ENCODE measurements around the gene PDE8A.
"Not testable (repeated sequence)": the region's sequence is repeated elsewhere in the genome, so short reads cannot be mapped to it uniquely, and the experiment has no call there.

Gene PDE8A

DNA sequence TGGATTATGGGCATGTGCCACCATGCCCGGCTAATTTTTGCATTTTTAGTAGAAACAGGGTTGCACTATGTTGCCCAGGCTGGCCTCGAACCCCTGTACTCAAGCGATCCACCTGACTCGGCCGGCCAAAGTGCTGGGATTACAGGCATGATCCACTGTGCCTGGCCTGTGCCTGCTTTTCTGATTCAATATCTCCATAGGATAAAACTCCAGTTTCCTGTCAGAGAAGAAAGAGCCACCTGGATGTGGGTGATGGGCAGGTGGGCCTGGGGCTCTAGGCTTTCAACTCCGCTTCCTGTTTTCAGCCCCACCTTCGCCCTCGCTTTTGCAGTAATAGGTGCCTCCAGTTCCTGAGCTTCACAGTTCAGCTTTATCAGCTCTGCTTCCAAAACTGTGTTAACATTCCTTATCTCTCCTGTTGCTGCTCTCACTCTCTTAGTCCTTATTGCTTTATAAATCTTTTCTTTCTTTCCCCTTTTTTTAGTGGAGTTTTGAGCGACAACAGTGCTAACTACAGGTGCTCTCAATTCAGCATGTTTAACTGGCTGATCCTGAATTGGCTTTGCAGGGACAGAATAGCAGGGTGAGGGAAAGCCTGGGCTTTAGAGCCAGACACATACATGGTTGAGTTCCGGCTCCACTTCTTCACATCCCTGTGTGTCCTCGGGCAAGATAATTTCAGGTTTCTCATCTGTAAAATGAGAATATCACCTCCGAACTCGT lies 21.1 kb upstream of the PDE8A start:
- no peak for DNase-seq

DNA sequence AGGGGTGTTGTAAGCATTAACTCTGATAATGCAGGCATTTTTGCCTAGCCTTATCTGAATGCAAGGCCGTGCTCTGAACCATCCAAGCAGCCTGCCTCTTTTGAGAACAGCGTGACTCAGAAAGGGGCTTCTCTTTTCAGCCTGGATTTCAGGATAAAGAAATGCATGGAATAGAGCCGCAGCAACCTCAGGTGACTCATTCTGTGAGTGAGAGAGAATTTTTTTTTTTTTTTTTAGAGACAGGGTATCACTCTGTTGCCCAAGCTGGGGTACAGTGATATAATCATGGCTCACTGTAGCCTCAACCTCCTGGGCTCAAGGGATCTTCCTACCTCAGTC lies 20.6 kb upstream of the PDE8A start:
- peak; percentile 66 for DNase-seq

DNA sequence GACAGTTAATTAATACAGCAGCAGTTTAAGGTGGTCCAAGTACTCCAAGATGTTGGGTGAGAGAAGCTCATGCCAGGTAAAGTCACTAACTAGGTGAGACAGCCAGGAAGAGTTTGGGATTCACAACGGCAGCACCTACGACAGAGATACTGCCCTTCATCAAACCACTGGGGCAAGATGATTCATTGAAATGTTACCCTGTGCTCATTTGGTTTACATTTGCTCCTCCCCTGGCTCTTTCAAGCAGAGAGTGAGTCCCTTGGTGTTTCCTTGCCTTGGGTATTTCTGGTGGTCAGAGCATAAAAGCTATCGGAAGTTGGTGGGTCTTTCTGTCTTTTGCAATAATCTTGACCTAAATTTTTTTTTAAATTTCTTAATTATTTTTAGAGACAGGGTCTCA lies 19.9 kb upstream of the PDE8A start:
- no peak for DNase-seq

DNA sequence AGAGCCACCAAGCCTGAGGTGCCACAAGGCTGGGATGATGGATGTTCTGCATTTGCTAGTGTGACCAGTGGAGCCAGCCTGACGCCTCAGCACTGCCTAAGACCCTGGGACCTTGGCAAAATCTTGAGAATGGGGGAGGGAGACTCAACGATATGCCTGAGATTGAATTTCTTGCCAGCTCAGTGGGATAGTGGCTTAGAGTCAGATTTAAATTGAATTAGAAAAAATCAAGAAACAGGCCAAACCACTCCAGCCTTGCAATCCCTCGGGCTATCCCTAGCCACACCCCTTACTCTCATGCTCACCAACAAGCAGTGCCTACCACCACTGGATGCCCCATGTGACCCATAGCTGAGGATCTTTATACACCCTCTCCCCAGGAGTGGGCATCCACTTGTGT lies 18.7 kb upstream of the PDE8A start:
- no peak for DNase-seq

DNA sequence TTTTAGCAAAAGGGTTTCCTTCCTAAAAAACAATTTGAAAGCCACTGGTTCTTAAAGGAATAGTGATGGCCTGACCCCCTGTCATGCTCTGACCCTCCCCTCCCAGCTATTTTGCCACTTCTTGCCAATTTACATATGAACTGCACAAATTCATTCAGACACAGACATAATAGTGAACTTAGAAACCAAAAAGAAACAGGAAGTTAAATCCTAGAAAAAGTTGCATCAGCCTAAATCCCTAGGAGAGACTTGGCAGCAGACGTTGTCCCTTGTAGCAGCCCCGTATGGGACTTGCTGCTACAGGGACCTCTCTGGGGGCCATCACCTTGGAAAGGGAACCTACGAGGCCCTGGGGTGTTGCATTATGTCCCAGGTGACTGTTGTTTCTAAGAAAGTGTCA lies 14.3 kb upstream of the PDE8A start:
- peak; percentile 43 for DNase-seq

DNA sequence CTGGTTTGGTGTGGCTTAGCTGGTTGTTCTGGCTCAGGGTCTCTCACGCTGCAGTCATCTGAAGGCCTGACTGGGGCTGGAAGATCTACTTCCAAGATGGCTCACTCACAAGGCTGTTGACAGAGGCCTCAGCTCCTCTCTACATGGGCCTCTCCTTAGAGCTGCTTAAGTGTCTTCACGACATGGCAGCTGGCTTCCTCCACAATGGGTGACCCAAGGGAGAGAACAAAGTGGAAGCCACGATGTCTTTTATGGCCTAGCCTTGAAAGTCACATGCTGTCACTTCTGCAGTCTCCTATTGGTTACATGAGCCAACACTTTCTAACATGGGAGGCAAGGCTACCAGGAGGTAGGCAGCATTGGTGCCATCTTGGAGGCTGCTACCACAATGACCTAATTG lies 13.4 kb upstream of the PDE8A start:
- DNase-seq: no peak

DNA sequence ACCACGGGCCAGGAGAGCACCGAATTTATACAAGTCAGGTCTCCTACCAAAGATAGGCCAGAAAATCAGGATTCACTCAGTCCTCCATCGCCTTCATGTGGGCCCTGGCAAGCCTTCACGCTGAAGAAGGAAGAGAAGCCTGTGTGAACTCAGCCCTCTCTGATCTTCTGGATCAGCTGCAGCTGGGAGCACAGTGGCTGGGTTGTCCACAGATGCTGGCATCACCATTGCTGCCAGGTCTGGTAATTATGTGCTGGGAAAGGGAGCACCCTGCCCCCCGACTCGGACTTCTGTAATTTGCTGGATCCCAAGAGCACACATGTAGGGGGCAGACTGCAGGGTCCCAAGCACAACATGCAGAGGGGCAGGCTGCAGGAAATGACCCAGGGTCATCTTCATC lies 12.4 kb upstream of the PDE8A start:
- DNase-seq: no peak

DNA sequence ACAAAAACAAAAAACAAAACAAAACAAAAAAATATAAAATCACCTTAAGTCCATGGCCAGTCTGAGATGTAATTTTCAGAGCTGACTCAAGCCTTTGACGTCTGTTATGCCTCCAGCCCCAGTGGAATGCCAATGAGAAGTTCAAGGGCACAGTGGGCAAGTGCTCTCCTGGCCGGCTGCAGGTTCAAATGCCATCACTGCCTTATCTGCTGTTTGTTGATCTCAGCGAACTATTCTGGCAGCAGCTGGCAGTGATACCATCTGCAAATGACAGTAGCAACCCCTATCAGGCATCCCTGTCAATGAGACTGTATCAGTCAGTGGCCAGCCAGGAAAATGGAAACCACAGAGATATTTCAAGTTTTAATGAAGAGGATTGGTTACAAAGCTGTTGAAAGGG lies 10.8 kb upstream of the PDE8A start:
- no peak for DNase-seq

DNA sequence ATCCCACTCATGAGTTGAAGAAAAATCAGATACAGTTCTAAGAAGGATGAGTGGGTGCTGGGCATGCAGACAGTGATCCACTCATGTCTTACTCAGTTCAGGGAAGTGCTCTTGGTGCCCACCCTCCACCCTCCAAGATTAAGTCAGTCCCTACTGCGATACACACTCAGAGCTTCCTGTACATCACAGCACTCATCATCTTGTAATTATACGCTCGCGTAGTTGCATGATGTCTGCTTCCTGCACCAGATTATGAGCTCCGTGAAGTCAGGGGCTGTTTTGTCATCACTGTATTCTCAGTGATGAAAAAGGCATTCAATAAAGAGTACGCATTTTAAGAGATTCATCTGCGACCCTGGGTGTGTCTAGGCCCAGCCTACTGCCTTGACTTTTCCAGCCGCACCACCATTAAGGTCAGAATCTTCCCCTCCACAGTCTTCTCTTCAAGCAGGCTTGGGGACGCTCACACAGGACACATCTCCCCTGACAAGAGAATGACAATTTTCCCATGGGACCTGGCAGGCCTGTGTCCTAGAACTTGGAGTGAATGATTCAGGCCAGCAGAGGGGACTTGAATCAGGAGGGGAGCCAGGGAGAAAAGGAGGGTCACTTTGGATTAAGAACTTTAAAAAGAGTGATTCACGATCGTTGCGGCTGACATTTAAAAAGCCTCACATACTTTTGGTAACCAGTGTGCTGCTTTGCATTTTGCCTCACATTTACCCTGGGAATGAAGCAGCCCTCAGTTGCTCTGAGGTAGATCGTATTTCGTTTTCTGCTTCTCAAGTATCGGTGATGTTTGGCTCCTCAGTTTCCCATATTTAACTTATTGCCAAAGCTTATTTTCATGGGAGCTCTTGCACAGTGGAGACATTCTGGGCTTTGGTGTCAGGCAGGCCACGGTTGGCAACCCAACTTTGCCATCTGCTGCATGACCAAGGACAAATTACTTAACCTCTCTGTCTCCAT lies 7.9 kb upstream of the PDE8A start:
- DNase-seq: peak; percentile 65

DNA sequence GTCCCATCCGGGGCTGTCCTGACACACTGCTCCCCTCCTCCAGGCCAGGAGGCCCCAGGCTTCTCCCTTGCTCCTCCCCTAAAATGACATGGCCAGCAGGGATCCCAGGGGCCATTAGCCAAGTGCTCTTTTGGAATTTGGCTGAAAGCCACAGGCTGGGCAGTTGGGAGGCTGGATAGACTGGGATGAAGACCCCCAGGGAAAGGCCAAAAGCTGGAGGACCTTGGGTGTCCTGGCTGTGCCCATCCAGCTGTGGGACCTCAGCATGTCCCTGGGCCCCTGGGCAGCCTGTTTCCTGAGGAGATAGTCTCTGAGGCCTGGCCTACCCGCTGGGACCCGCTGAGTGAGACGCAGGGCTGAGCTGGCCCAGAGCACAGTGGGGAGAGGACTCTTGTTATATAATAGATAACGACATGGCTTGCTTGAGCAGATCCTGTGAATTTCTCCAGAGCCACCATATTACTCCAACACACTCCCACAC lies 5.7 kb upstream of the PDE8A start:
- DNase-seq: no peak

DNA sequence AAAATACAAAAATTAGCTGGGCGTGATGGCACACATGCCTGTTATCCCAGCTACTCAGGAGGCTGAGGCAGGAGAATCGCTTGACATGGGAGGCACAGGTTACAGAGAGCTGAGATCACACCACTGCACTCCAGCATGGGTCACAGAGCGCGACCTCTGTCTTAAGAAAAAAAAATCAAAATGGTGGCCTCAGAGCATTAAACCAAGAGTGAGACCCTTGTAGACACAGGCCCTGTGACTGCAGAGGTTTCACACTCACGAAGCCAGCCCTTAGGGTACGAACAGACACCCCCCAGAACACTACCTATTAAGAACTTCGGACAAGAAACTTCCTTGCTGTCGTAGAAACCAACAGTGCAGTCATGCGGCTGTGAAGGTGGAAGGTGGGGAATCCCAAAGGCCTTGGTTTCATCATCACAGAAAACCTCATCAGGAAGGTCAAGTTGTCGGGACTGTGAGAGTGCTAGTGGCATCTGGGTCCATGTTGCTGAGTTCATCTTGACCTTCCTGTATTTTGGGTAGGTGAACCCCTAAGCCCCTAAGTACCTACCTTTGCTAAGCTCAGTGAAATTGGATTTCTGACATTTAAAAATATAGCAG lies 4.8 kb upstream of the PDE8A start:
- DNase-seq: no peak

DNA sequence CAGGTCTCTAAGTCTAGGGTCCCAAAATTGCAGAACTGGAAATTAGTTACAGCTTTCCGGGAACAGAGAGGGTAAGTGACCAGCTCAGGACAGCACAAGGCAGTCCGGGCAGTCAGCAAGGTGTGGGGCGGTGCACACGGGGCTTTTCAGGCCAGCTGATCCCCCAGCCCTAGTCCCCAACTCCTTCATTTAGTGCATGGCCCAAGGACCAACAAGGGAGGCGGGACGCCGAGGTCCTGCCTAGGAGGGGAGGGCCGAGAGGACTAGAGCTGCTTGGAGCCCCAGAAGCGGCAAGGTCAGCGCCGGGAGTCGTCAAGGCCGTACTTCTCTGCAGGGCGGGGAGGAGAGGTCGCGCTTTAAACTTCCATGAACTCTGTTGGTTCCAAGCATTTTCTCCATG lies 2.0 kb upstream of the PDE8A start:
- no peak for DNase-seq

DNA sequence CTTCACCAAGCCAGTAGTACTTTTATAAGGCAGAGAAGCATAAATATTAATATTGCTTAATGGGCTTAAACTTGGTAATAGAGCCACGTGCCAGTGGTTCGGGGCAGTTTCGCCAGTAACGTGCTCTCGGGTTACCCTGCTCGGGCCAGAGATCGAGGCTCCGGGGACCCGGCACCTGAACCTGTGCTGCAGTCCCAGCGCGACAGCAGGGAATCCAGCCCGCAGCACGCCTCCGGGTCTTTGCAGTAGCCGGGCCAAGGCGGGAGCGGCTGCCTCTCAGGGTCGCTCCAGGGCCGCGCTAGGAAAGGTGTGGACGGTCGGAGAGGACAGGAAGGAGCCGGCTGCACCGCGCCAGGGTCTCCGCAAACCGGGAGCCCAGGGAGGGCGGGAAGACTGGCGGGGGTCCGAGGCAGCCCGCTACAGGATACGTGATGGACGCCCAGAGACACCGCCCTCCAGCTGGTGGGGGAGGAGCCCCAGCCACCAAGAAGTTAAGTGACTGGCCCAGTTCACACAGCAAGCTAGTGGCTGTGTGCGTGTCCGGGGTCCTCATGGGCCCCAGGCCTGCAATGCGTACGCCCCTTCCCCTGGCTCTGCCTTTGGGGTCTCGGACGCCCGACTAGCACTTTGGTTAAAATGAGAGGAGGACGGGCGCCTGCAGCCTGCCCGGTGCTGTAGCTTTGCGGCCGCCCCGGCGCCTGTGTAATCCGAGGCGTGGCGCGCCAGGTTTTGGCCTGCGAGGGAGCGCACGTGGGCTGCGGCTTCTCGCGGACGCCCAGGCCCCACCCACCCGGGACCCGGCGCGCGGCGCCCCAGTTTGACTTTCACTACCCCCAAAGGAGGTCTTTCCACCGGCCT lies 1.2 kb upstream of the PDE8A start:
- DNase-seq: peak; percentile 81

DNA sequence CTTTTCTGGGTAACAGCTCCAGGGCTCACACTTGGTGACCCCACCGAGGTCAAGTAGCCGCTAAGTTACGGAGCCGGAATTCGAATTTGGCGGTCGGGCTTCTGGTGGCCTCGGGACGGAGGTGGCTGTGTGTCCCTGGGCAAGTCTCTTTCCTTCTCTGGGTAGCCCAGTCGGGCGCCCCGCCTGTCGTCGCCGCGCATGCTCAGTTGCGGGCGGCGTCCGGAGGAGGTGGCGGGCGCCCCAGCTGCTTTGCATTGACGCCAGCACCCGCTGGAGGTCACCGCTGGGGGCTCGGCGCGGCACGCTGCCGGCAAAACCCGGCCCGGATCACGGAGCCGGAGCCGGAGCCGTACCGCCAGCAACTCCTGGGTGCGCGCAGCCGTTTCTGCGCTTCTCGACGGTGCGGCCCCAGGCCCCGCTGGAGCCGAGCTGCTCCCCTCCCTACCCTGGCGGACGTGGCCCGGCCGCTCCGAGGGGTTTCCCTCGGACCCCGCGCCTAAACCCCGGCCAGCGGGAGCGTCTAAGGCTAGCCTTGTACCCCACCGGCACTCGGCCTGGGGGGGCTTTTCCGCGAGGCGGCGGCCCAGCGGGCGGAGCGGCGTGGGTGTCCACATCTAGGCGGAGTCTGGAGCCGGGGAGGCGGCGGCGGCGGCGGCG lies 474 bp upstream of the PDE8A start:
- peak; percentile 97 for DNase-seq

DNA sequence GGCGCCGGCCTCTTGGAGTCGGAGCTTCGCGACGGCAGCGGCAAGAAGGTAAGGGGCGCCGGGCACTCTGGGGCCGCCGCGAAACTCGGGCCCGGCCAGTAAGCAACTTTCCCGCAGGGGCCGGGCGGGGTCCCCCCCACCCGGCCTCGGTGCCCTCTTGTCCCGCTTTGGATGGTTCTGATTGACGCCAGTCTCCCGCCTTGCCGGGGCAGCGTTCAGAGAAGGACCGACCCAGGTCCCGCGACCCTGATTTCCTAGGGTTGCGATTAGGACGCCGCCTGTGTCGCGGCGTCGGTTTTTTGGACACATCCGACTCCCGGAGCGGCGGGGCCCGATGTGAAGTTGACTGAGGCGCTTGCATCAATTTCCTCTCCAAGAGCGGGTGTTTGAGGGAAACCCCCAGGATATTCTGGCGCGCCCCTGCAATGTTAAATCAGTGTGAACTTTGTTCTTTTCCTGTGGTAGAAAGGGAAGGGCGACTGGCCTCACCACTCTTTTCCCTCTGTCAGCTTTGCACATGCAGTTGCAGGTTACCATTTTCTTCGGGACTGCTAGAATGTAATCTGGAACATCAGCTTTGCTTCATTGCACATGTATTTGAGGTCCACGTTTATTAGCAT lies 755 bp downstream of the PDE8A start:
- DNase-seq: no peak

DNA sequence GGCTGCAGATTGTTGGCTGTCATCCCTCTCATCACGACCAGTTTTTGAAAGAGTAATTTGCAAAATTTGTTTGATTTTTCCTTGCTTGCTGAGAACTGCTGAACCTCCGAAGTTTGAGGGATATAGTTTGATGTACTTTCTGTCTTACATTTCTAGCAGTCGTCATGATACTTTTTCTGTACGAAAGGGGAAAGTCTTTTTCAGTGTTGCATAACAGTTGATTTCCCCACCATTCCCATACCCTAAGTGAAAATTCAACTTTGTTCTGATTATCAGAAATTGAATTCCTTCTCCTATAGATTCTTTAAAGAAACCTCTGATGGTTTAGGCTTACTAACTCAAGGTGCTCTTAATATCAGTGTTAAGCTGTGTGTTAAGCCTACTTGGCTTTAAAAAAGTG lies 1.6 kb downstream of the PDE8A start:
- no peak for DNase-seq

DNA sequence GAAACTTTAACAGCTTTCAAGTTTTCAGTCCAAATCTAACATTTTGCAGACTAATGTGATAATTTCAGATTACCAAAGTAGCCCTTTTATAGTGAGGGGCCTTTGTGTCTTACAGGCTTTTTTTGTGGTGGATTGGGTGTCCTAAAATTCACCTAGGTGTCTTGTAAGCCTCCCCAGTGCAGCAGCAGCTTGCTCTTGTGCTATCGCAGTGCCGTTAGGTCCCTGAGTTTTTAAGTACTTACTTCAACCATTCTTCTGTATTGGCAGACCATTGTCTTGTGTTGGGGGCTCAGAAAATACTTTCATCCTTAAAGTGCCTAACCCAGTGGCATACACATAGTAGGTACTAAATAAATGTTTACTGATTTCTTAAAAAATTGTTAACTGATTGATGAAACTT lies 2.1 kb downstream of the PDE8A start:
- DNase-seq: no peak

DNA sequence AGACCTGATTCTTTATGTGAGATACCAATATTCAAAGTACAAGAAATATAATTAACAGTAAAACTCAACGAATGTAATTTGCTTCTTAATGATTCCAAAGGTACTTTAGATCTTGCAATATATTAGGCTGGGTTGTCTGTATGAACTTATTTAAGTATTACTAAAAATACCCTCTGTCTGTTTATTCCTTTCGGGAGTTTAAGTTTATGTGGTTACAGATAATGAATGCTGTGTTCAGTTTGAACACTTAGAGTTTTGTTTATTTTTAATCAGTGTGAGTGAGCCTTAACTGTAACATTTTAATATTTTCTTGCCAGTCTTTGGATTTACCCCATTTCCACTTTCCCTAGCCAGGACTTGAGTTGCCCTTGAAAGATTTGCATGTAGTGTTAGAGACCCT lies 3.5 kb downstream of the PDE8A start:
- no peak for DNase-seq

DNA sequence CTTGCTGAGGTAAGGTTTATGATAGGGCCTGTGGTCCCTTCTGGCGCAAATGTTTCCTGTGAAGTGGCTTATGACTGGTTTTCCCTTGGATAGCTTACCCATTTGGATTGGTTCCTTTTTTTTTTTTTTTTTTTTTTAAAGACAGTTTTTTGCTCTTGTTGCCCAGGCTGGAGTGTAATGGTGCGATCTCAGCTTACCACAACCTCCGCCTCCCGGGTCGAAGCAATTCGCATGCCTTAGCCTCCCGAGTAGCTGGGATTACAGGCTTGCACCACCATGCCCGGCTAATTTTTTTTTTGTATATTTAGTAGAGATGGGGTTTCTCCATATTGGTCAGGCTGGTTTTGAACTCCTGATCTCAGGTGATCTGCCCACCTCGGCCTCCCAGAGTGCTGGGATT lies 5.7 kb downstream of the PDE8A start:
- not testable (repeated sequence) for DNase-seq

DNA sequence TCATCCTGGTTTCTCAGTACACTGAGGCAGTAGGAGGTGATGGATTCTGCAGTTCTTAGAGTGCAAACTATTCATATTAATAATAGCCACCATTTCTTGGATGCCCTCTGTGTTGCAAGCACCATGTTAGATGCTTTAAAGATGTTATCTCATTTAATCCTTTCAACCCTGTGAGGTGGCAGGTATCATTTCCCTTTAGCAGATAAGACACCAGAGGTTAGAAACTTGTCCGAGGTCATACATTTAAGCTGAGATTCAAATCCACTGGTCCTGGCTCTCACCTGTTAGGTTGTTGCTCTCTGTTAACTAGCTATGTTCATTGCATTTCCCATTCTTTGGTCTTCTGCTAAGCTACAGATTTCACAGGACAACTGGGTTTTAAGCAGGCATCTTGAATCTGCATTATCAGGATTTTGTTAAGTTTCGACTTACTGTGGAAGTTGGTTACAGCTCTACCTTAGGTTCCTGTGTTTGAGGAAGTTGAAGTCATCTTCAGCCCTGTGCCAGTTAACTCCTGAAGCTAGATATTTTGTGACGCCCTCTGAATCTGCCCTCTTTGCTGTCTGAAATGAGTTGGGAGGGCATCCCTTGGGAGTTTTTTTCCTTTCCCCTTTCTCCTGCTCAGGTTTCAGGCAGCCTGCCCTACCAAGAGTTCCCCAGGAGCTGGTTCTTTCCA lies 6.4 kb downstream of the PDE8A start:
- no peak for DNase-seq

Data from fibroblast of skin of scalp (primary cell).